ENCODE data around the gene TIAM1.

TIAM1 gene

DNA sequence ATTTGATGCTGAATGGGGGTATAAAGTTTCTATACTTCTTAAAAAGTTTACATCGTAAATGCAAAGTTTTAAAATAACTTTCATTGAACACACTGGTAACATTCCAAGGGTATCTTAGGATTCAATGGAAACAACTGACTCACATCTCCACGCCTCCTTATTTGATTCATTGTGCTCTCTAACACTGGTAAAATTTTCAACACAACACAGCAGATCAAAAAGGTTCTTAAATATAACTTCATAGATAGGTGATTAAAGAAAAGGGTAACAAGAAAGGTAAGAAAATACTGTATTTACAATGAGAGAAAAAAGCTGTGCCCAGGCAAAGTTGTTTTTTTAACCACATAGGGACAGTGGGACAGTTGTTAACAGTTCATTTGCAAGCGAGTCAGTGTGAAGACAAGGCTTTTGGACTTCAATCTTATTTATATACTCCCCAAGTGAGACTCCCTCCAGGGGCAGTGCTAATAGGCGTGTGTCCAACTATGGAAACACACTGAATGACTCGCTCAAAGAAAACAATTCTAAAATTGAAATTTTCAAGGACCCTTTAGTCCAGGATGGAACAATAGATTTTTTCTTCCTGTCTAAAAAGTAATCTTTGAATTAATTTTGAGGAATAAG is 140.5 kb downstream of the TIAM1 start:
- Histone ChIP-seq H3K79me2 (ENCODE audit: control insufficient read depth, low read length) (no peaks in the 10 kb centered on the region), H3K27me3 (ENCODE audit: control insufficient read depth, low read length) (no peaks in the 10 kb centered on the region), H3K36me3 (ENCODE audit: control insufficient read depth, low read length) (no peaks in the 10 kb centered on the region), H3K27ac (ENCODE audit: low read depth, low read length) (no peak overlapping the region), H3K9me2 (replicated peaks; ENCODE audit: control insufficient read depth, low read length) (no peaks in the 10 kb centered on the region), H3K4me2 (ENCODE audit: low read length) (no peak overlapping the region), H3F3A (ENCODE audit: control insufficient read depth, insufficient read depth) (0 out of 2 replicates have a peak, but pooled peaks cover 2% of the 10 kb centered on the region), H3K4me3 (ENCODE audit: low read length) (no peak overlapping the region), H3K4me1 (ENCODE audit: control insufficient read depth, low read length) (peaks cover 11% of the 10 kb centered on the region), H3K9me3 (ENCODE audit: control insufficient read depth, insufficient read depth, low read length) (no peaks in the 10 kb centered on the region), H4K20me1 (ENCODE audit: control insufficient read depth, insufficient read depth, low read depth, low read length) (no peaks in the 10 kb centered on the region)
- TF ChIP-seq, protein P1, sequence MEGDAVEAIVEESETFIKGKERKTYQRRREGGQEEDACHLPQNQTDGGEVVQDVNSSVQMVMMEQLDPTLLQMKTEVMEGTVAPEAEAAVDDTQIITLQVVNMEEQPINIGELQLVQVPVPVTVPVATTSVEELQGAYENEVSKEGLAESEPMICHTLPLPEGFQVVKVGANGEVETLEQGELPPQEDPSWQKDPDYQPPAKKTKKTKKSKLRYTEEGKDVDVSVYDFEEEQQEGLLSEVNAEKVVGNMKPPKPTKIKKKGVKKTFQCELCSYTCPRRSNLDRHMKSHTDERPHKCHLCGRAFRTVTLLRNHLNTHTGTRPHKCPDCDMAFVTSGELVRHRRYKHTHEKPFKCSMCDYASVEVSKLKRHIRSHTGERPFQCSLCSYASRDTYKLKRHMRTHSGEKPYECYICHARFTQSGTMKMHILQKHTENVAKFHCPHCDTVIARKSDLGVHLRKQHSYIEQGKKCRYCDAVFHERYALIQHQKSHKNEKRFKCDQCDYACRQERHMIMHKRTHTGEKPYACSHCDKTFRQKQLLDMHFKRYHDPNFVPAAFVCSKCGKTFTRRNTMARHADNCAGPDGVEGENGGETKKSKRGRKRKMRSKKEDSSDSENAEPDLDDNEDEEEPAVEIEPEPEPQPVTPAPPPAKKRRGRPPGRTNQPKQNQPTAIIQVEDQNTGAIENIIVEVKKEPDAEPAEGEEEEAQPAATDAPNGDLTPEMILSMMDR (IDR thresholded peaks at IDR 0.05; ENCODE audit: low read depth, low read length, poor library complexity, severe bottlenecking) = no peak
- no peak for TF ChIP-seq EZH2phosphoT487 (IDR thresholded peaks at IDR 0.05; ENCODE audit: borderline replicate concordance, low read length)

DNA sequence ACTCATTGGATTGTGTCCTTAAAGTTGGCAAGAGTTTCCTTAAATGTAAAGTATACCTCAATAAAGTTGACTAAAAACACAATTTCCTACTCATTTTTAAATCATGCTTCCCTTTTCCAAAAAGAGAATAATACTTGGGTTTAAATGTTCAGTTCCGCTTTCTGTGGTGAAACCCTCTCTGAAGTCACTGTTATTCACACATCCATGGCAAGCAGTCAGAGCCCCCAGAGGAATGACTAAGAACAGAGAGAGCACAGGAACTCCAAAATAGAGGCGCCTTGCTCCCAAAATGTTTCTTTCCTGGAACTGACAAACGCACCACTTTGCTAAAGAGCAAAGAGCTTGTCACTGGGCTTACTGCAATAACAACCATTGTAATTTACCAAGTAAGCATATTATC is 142.5 kb downstream of the TIAM1 start:
- no peaks in the 10 kb centered on the region for H3K9me3 ChIP-seq (ENCODE audit: control insufficient read depth, insufficient read depth, low read length)
- TF ChIP-seq EZH2phosphoT487 (IDR thresholded peaks at IDR 0.05; ENCODE audit: borderline replicate concordance, low read length) = no peak
- TF ChIP-seq, protein P1 (IDR thresholded peaks at IDR 0.05; ENCODE audit: low read depth, low read length, poor library complexity, severe bottlenecking) = no peak
- H3K4me3 ChIP-seq (ENCODE audit: low read length) = no peak overlapping the region
- H3F3A ChIP-seq (ENCODE audit: control insufficient read depth, insufficient read depth) = 0 out of 2 replicates have a peak, but pooled peaks cover 2% of the 10 kb centered on the region
- no peaks in the 10 kb centered on the region for H3K36me3 ChIP-seq (ENCODE audit: control insufficient read depth, low read length)
- H3K4me1 ChIP-seq (ENCODE audit: control insufficient read depth, low read length) = peaks cover 11% of the 10 kb centered on the region
- no peak overlapping the region for H3K27ac ChIP-seq (ENCODE audit: low read depth, low read length)
- H3K4me2 ChIP-seq (ENCODE audit: low read length) = no peak overlapping the region
- no peaks in the 10 kb centered on the region for H3K9me2 ChIP-seq (replicated peaks; ENCODE audit: control insufficient read depth, low read length)
- no peaks in the 10 kb centered on the region for H3K27me3 ChIP-seq (ENCODE audit: control insufficient read depth, low read length)
- H4K20me1 ChIP-seq (ENCODE audit: control insufficient read depth, insufficient read depth, low read depth, low read length) = no peaks in the 10 kb centered on the region
- H3K79me2 ChIP-seq (ENCODE audit: control insufficient read depth, low read length) = no peaks in the 10 kb centered on the region

DNA sequence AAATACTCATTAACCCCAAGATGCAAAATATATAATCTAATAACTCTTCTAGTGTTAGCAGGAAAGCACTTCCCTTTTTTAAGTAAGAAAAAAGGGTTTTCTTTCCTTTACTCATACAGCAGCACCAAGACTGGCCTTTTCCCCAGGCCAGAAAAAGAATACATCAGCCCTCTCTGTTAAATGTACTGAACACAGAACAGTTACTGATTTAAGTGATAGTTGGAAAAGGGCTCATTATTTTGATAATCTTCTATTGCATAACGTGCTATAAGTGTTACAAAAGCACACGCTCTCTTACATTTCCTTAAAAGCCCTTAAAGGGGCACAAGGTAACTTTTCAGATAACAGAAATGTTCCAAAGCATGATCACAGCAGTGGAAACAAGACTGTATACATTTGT is 142.9 kb downstream of the TIAM1 start:
- H3K4me1 ChIP-seq (ENCODE audit: control insufficient read depth, low read length) = peaks cover 11% of the 10 kb centered on the region
- no peaks in the 10 kb centered on the region for H3K9me2 ChIP-seq (replicated peaks; ENCODE audit: control insufficient read depth, low read length)
- H3K27me3 ChIP-seq (ENCODE audit: control insufficient read depth, low read length) = no peaks in the 10 kb centered on the region
- H3K36me3 ChIP-seq (ENCODE audit: control insufficient read depth, low read length) = no peaks in the 10 kb centered on the region
- H3K9me3 ChIP-seq (ENCODE audit: control insufficient read depth, insufficient read depth, low read length) = no peaks in the 10 kb centered on the region
- no peak for TF ChIP-seq EZH2phosphoT487 (IDR thresholded peaks at IDR 0.05; ENCODE audit: borderline replicate concordance, low read length)
- TF ChIP-seq, protein P1 (IDR thresholded peaks at IDR 0.05; ENCODE audit: low read depth, low read length, poor library complexity, severe bottlenecking) = no peak
- 0 out of 2 replicates have a peak, but pooled peaks cover 2% of the 10 kb centered on the region for H3F3A ChIP-seq (ENCODE audit: control insufficient read depth, insufficient read depth)
- H3K79me2 ChIP-seq (ENCODE audit: control insufficient read depth, low read length) = no peaks in the 10 kb centered on the region
- no peak overlapping the region for H3K4me2 ChIP-seq (ENCODE audit: low read length)
- H3K27ac ChIP-seq (ENCODE audit: low read depth, low read length) = no peak overlapping the region
- no peaks in the 10 kb centered on the region for H4K20me1 ChIP-seq (ENCODE audit: control insufficient read depth, insufficient read depth, low read depth, low read length)
- H3K4me3 ChIP-seq (ENCODE audit: low read length) = no peak overlapping the region

Measured in DOHH2 (cell line).